GM12801 (cell line): ENCODE measurements around the gene ZNRF1.

Source experiments
- TF ChIP-seq, protein P1 (sequence below): IDR thresholded peaks from one replicate; pipeline ENCODE4 v1.5.1; 2011; ENCODE audit warnings: control low read depth; ENCODE audit not compliant: insufficient read length; ENCODE audit errors: extremely low read depth

Gene ZNRF1

DNA sequence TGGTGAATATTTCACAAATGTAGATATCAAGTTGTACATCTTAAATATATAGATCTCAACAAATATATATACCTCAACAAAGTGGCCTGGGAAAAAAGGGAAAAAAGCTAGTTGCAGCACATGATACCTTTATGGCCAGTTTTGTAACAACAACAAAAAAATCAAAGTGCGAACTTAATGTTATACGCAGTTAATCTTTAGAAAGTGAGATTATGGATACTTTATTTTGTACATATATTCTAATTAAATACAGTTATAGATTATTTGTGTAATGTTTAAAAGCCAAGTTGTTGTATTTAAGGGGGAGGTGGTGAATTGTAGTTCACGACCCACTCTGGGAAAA, 149.1 kb downstream of the ZNRF1 start:
- TF ChIP-seq, protein P1, sequence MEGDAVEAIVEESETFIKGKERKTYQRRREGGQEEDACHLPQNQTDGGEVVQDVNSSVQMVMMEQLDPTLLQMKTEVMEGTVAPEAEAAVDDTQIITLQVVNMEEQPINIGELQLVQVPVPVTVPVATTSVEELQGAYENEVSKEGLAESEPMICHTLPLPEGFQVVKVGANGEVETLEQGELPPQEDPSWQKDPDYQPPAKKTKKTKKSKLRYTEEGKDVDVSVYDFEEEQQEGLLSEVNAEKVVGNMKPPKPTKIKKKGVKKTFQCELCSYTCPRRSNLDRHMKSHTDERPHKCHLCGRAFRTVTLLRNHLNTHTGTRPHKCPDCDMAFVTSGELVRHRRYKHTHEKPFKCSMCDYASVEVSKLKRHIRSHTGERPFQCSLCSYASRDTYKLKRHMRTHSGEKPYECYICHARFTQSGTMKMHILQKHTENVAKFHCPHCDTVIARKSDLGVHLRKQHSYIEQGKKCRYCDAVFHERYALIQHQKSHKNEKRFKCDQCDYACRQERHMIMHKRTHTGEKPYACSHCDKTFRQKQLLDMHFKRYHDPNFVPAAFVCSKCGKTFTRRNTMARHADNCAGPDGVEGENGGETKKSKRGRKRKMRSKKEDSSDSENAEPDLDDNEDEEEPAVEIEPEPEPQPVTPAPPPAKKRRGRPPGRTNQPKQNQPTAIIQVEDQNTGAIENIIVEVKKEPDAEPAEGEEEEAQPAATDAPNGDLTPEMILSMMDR, result no peak

GRCh38 chr16:75148311-75149195, 149.7 kb downstream of the ZNRF1 start, which contains the start of gene ZFP1:
TSS of gene ZFP1 (plus strand) at chr16:75148524. CDS start at chr16:75152952, 4,428 bp downstream.
- TF ChIP-seq, protein P1, result no peak

GRCh38 chr16:75151798-75152197, 153.0 kb downstream of the ZNRF1 start:
- TF ChIP-seq, protein P1, result no peak

GRCh38 chr16:75152635-75153034, 153.8 kb downstream of the ZNRF1 start:
- TF ChIP-seq, protein P1, result no peak

DNA sequence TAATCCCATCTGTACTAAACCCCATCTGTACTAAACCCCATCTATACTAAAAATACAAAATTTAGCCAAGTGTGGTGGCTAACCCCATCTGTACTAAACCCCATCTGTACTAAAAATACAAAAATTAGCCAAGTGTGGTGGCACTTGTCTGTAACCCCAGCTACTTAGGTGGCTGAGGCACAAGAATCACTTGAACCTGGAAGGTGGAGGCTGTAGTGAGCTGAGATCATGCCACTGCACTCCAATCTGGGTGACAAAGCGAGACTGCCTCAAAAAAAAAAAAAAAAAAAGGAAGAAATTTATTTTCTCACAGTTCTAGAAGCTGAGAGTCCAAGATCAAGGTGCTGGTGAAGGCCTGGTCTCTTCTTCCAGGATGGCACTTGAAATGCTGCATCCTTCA, 161.6 kb downstream of the ZNRF1 start:
- TF ChIP-seq, protein P1, result no peak
